HTERT RPE-1 (cell line): ENCODE measurements around the gene PLEKHA5.
"Not testable (repeated sequence)": the region's sequence is repeated elsewhere in the genome, so short reads cannot be mapped to it uniquely, and the experiment has no call there.

Source experiments
- in situ Hi-C: fragments of 300-500 bp; cut with MboI; formaldehyde crosslinking; loops from 4 replicates; pipeline ENCODE4 v1.14.3; 2020; ENCODE audit warnings: low sequenced_read_pairs

Gene PLEKHA5

GRCh38 chr12:19273482-19274330 is 144.2 kb downstream of the PLEKHA5 start:
- in situ Hi-C loops = no loop called here

- in situ Hi-C loops = no loop called here
Measured at GRCh38 chr12:19276767-19277166, 147.2 kb downstream of the PLEKHA5 start.

GRCh38 chr12:19277711-19278110 is 148.2 kb downstream of the PLEKHA5 start:
- in situ Hi-C loops = no loop called here

GRCh38 chr12:19278407-19278806 is 148.9 kb downstream of the PLEKHA5 start:
- in situ Hi-C loops = no loop called here

GRCh38 chr12:19282133-19282699 is 152.7 kb downstream of the PLEKHA5 start:
- in situ Hi-C loops = no loop called here

- in situ Hi-C loops = no loop called here
Measured at GRCh38 chr12:19284658-19285057, 155.1 kb downstream of the PLEKHA5 start.

GRCh38 chr12:19285793-19286448 is 156.4 kb downstream of the PLEKHA5 start:
- in situ Hi-C loops = no loop called here

GRCh38 chr12:19287302-19287701 is 157.8 kb downstream of the PLEKHA5 start:
- in situ Hi-C loops = no loop called here

- in situ Hi-C loops = no loop called here
Measured at GRCh38 chr12:19288161-19288560, 158.6 kb downstream of the PLEKHA5 start.

GRCh38 chr12:19288603-19289244 is 159.2 kb downstream of the PLEKHA5 start:
- in situ Hi-C loops = no loop called here

- in situ Hi-C loops = no loop called here
Measured at GRCh38 chr12:19298836-19299605, 169.5 kb downstream of the PLEKHA5 start.

- in situ Hi-C loops = no loop called here
Measured at GRCh38 chr12:19299765-19300164, 170.2 kb downstream of the PLEKHA5 start.

- in situ Hi-C loops = no loop called here
Measured at GRCh38 chr12:19301223-19301622, 171.7 kb downstream of the PLEKHA5 start.

GRCh38 chr12:19301688-19302087 is 172.2 kb downstream of the PLEKHA5 start:
- in situ Hi-C loops = no loop called here

GRCh38 chr12:19302100-19302640 is 172.6 kb downstream of the PLEKHA5 start:
- in situ Hi-C loops = no loop called here

- in situ Hi-C loops = no loop called here
Measured at GRCh38 chr12:19303496-19303895, 174.0 kb downstream of the PLEKHA5 start.

- in situ Hi-C loops = no loop called here
Measured at GRCh38 chr12:19304149-19304750, 174.7 kb downstream of the PLEKHA5 start.

GRCh38 chr12:19305621-19306020 is 176.1 kb downstream of the PLEKHA5 start:
- in situ Hi-C loops = not testable (repeated sequence)

- in situ Hi-C loops = no loop called here
Measured at GRCh38 chr12:19306366-19306765, 176.8 kb downstream of the PLEKHA5 start.

GRCh38 chr12:19307451-19307850 is 177.9 kb downstream of the PLEKHA5 start:
- in situ Hi-C loops = no loop called here
